BLaER1 (cell line): ENCODE results near the gene ZNF705A.
A peak's percentile ranks its signal among the peaks of the same experiment; 100 is the strongest.
"Not testable (repeated sequence)": the region's sequence is repeated elsewhere in the genome, so short reads cannot be mapped to it uniquely, and the experiment has no call there.

ENCODE experiments used
- H3K27ac ChIP-seq: shearing (Covaris generic); formaldehyde crosslinking; 2 replicates; pipeline ENCODE4 v1.8.1; 2022
- H3K27me3 ChIP-seq: shearing (Covaris generic); formaldehyde crosslinking; 2 replicates; pipeline ENCODE4 v1.8.1; 2022
- H3K36me3 ChIP-seq: shearing (Covaris generic); formaldehyde crosslinking; 2 replicates; pipeline ENCODE4 v1.8.1; 2022
- H3K4me1 ChIP-seq: shearing (Covaris generic); formaldehyde crosslinking; 2 replicates; pipeline ENCODE4 v1.8.1; 2022
- H3K4me2 ChIP-seq: shearing (Covaris generic); formaldehyde crosslinking; 2 replicates; pipeline ENCODE4 v1.8.1; 2022
- H3K4me3 ChIP-seq: shearing (Covaris generic); formaldehyde crosslinking; 2 replicates; pipeline ENCODE4 v1.8.1; 2022
- H3K9ac ChIP-seq: shearing (Covaris generic); formaldehyde crosslinking; 2 replicates; pipeline ENCODE4 v1.8.1; 2022
- H3K9me3 ChIP-seq: shearing (Covaris generic); formaldehyde crosslinking; 2 replicates; pipeline ENCODE4 v1.8.1; 2022
- H4K20me1 ChIP-seq: shearing (Covaris generic); formaldehyde crosslinking; 2 replicates; pipeline ENCODE4 v1.8.1; 2022
- Cebpa-rat ChIP-seq: shearing (Covaris generic); IDR thresholded peaks from 2 replicates; pipeline ENCODE4 v1.8.1; 2022

Gene ZNF705A

GRCh38 chr12:8156845-8157244, at the start of gene ZNF705A:
TSS of gene ZNF705A (plus strand) at chr12:8157015. CDS start at chr12:8172626, 15,611 bp downstream.
- no peak for TF ChIP-seq Cebpa-rat
- H3K9ac ChIP-seq: no peak within 1 kb of the TSS
- no peaks in the 10 kb centered on the region for H3K27me3 ChIP-seq
- H3K36me3 ChIP-seq: no peaks in the 10 kb centered on the region
- H3K4me1 ChIP-seq: peaks cover 26% of the 10 kb centered on the region
- no peak within 1 kb of the TSS for H3K27ac ChIP-seq
- H4K20me1 ChIP-seq: no peaks in the 10 kb centered on the region
- no peak within 1 kb of the TSS for H3K4me3 ChIP-seq
- no peaks in the 10 kb centered on the region for H3K9me3 ChIP-seq
- H3K4me2 ChIP-seq: no peak within 1 kb of the TSS

GRCh38 chr12:8108808-8109398, 47.9 kb upstream of the ZNF705A start:
- Histone ChIP-seq H3K4me1 (no peaks in the 10 kb centered on the region), H4K20me1 (no peaks in the 10 kb centered on the region), H3K9me3 (peaks cover 20% of the 10 kb centered on the region), H3K27ac (no peak overlapping the region), H3K36me3 (peaks cover 17% of the 10 kb centered on the region), H3K4me3 (no peak overlapping the region), H3K27me3 (no peaks in the 10 kb centered on the region), H3K4me2 (no peak overlapping the region), H3K9ac (no peak overlapping the region)
- TF ChIP-seq Cebpa-rat: no peak

GRCh38 chr12:8113117-8113516, 43.7 kb upstream of the ZNF705A start:
- not testable (repeated sequence) for H3K36me3 ChIP-seq, H3K27me3 ChIP-seq

GRCh38 chr12:8120072-8120713, 36.6 kb upstream of the ZNF705A start:
- Histone ChIP-seq H3K4me3 (no peak overlapping the region), H3K4me2 (no peak overlapping the region), H3K4me1 (peaks cover 32% of the 10 kb centered on the region), H3K27ac (no peak overlapping the region), H3K36me3 (0 out of 2 replicates have a peak, but pooled peaks cover 8% of the 10 kb centered on the region), H3K27me3 (no peaks in the 10 kb centered on the region), H3K9me3 (no peaks in the 10 kb centered on the region), H4K20me1 (no peaks in the 10 kb centered on the region; the same call in 1 of the 2 replicates), H3K9ac (no peak overlapping the region)
- TF ChIP-seq Cebpa-rat: no peak

More at GRCh38 chr12:8113117-8113516, 43.7 kb upstream of the ZNF705A start:
- not testable (repeated sequence) for H3K9me3 ChIP-seq, H3K4me1 ChIP-seq, H3K27ac ChIP-seq, H3K9ac ChIP-seq, H3K4me2 ChIP-seq, H4K20me1 ChIP-seq, H3K4me3 ChIP-seq

- 0 out of 2 replicates have a peak, but pooled peaks cover 13% of the 10 kb centered on the region for H3K36me3 ChIP-seq
- H3K27me3 ChIP-seq: no peaks in the 10 kb centered on the region
- no peaks in the 10 kb centered on the region; the same call in 1 of the 2 replicates for H4K20me1 ChIP-seq
- H3K4me3 ChIP-seq: no peak within 1 kb of the TSS
- H3K4me2 ChIP-seq: peak within 1 kb of the TSS; percentile 71
- TF ChIP-seq Cebpa-rat: no peak
- no peaks in the 10 kb centered on the region for H3K9me3 ChIP-seq
- H3K27ac ChIP-seq: no peak within 1 kb of the TSS
- H3K9ac ChIP-seq: no peak within 1 kb of the TSS
- peaks cover 32% of the 10 kb centered on the region for H3K4me1 ChIP-seq
Observed at GRCh38 chr12:8123124-8123912, 33.5 kb upstream of the ZNF705A start, which contains the start of gene CLEC4A. TSS of gene CLEC4A (plus strand) at chr12:8123617. CDS start at chr12:8123879, 262 bp downstream.

- 0 out of 2 replicates have a peak, but pooled peaks cover 6% of the 10 kb centered on the region for H3K36me3 ChIP-seq
- no peak overlapping the region for H3K4me2 ChIP-seq
- H3K9ac ChIP-seq: no peak overlapping the region
- no peak overlapping the region for H3K4me3 ChIP-seq
- no peaks in the 10 kb centered on the region for H3K27me3 ChIP-seq
- H3K27ac ChIP-seq: no peak overlapping the region
- no peaks in the 10 kb centered on the region for H3K9me3 ChIP-seq
- no peak for TF ChIP-seq Cebpa-rat
- H3K4me1 ChIP-seq: peaks cover 24% of the 10 kb centered on the region
- no peaks in the 10 kb centered on the region; the same call in 1 of the 2 replicates for H4K20me1 ChIP-seq
Observed at GRCh38 chr12:8127138-8127537, 29.7 kb upstream of the ZNF705A start.

GRCh38 chr12:8133636-8134397, 23.0 kb upstream of the ZNF705A start:
- H3K27ac ChIP-seq, H3K27me3 ChIP-seq, H3K4me3 ChIP-seq, H3K4me2 ChIP-seq, H3K36me3 ChIP-seq, H3K4me1 ChIP-seq, H4K20me1 ChIP-seq, H3K9me3 ChIP-seq, H3K9ac ChIP-seq: not testable (repeated sequence)

GRCh38 chr12:8134398-8134930, 22.4 kb upstream of the ZNF705A start:
- H3K9me3 ChIP-seq, H4K20me1 ChIP-seq, H3K9ac ChIP-seq, H3K27me3 ChIP-seq, H3K27ac ChIP-seq, H3K4me2 ChIP-seq, H3K4me3 ChIP-seq, H3K36me3 ChIP-seq, H3K4me1 ChIP-seq: not testable (repeated sequence)

- H3K27me3 ChIP-seq, H3K36me3 ChIP-seq, H3K9ac ChIP-seq, H4K20me1 ChIP-seq, H3K27ac ChIP-seq, H3K4me1 ChIP-seq, H3K4me2 ChIP-seq, H3K4me3 ChIP-seq: not testable (repeated sequence)
- peaks cover 19% of the 10 kb centered on the region for H3K9me3 ChIP-seq
Observed at GRCh38 chr12:8141647-8142046, 15.2 kb upstream of the ZNF705A start.
